Measurements from ENCODE around the gene ITGAL. TPM values are rescaled to one million over a fixed set of nuclear protein-coding genes. Genes with fewer than 3 reads are reported as not detected.
A peak's percentile ranks its signal among the peaks of the same experiment; 100 is the strongest.
"Not testable (repeated sequence)": the region's sequence is repeated elsewhere in the genome, so short reads cannot be mapped to it uniquely, and the experiment has no call there.

The ITGAL gene
- total RNA-seq, 1 donor from 2014 or later: 16.7 TPM

- DNase-seq (ENCODE audit: low spot score): no peak
Observed at GRCh38 chr16:30457743-30458560, 14.6 kb upstream of the ITGAL start.

GRCh38 chr16:30458561-30459394, 13.8 kb upstream of the ITGAL start:
- DNase-seq (ENCODE audit: low spot score): peak; percentile 43

- DNase-seq (ENCODE audit: low spot score): no peak
Observed at GRCh38 chr16:30459456-30459855, 13.1 kb upstream of the ITGAL start.

- DNase-seq (ENCODE audit: low spot score): not testable (repeated sequence)
Observed at GRCh38 chr16:30461426-30461825, 11.1 kb upstream of the ITGAL start.

GRCh38 chr16:30464078-30464477, 8.5 kb upstream of the ITGAL start:
- DNase-seq (ENCODE audit: low spot score): no peak

- no peak for DNase-seq (ENCODE audit: low spot score)
Observed at GRCh38 chr16:30470170-30470512, 2.4 kb upstream of the ITGAL start.

GRCh38 chr16:30470632-30470995, 1.9 kb upstream of the ITGAL start:
- DNase-seq (ENCODE audit: low spot score): no peak

- no peak for DNase-seq (ENCODE audit: low spot score)
Observed at GRCh38 chr16:30473231-30474073, 910 bp downstream of the ITGAL start.

GRCh38 chr16:30474074-30474452, 1.5 kb downstream of the ITGAL start:
- DNase-seq (ENCODE audit: low spot score): no peak

- DNase-seq (ENCODE audit: low spot score): no peak
Observed at GRCh38 chr16:30474684-30475083, 2.1 kb downstream of the ITGAL start.

- no peak for DNase-seq (ENCODE audit: low spot score)
Observed at GRCh38 chr16:30476991-30477390, 4.4 kb downstream of the ITGAL start.

- not testable (repeated sequence) for DNase-seq (ENCODE audit: low spot score)
Observed at GRCh38 chr16:30477773-30478172, 5.2 kb downstream of the ITGAL start.

GRCh38 chr16:30478766-30479478, 6.4 kb downstream of the ITGAL start:
- DNase-seq (ENCODE audit: low spot score): no peak

GRCh38 chr16:30481381-30481780, 8.8 kb downstream of the ITGAL start:
- no peak for DNase-seq (ENCODE audit: low spot score)

GRCh38 chr16:30482366-30482765, 9.8 kb downstream of the ITGAL start:
- DNase-seq (ENCODE audit: low spot score): no peak

- DNase-seq (ENCODE audit: low spot score): no peak
Observed at GRCh38 chr16:30484887-30485286, 12.3 kb downstream of the ITGAL start.

GRCh38 chr16:30485818-30486436, 13.4 kb downstream of the ITGAL start:
- no peak for DNase-seq (ENCODE audit: low spot score)

GRCh38 chr16:30488764-30489605, 16.4 kb downstream of the ITGAL start:
- DNase-seq (ENCODE audit: low spot score): no peak

GRCh38 chr16:30490210-30490609, 17.7 kb downstream of the ITGAL start:
- DNase-seq (ENCODE audit: low spot score): no peak

- DNase-seq (ENCODE audit: low spot score): no peak
Observed at GRCh38 chr16:30491229-30491628, 18.7 kb downstream of the ITGAL start.
